ENCODE results near the gene PRH2.

The PRH2 gene

DNA sequence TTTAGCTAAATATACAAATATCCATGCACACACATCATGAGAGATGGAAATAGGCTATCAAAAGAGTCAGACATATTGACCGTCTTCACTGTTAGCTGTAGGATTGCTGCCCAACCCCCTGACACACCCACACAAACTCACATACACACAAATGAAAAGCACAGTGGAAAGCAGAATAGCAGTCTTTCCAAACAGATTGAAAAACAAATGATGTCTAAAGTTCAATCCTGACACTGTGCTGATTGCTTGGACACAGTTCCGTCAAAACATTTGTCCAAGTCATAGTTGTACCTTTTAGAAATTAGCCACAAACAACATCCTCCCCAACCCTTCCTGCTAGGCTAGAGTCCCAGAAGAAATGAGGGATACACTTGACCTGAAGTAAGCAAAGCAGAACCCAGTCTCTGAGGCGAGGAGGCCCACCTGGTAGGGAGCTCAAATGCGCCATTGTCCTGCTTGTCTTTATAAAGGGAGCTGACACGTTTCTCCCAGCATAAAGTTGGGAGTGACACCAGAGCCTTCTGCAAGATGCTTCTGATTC is at the start of gene PRH2:
PRH2 (plus strand) TSS at position 491 of the 541 bp plus-strand sequence; CDS start at position 529, 38 bp downstream.
- no peak within 1 kb of the TSS for H3K4me3 ChIP-seq (ENCODE audit: low read depth, low read length)
- TF ChIP-seq, protein P1, sequence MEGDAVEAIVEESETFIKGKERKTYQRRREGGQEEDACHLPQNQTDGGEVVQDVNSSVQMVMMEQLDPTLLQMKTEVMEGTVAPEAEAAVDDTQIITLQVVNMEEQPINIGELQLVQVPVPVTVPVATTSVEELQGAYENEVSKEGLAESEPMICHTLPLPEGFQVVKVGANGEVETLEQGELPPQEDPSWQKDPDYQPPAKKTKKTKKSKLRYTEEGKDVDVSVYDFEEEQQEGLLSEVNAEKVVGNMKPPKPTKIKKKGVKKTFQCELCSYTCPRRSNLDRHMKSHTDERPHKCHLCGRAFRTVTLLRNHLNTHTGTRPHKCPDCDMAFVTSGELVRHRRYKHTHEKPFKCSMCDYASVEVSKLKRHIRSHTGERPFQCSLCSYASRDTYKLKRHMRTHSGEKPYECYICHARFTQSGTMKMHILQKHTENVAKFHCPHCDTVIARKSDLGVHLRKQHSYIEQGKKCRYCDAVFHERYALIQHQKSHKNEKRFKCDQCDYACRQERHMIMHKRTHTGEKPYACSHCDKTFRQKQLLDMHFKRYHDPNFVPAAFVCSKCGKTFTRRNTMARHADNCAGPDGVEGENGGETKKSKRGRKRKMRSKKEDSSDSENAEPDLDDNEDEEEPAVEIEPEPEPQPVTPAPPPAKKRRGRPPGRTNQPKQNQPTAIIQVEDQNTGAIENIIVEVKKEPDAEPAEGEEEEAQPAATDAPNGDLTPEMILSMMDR (IDR thresholded peaks at IDR 0.05; ENCODE audit: control insufficient read depth, extremely low read depth, insufficient read depth): no peak
- no peak for DNase-seq (ENCODE audit: low read depth)

DNA sequence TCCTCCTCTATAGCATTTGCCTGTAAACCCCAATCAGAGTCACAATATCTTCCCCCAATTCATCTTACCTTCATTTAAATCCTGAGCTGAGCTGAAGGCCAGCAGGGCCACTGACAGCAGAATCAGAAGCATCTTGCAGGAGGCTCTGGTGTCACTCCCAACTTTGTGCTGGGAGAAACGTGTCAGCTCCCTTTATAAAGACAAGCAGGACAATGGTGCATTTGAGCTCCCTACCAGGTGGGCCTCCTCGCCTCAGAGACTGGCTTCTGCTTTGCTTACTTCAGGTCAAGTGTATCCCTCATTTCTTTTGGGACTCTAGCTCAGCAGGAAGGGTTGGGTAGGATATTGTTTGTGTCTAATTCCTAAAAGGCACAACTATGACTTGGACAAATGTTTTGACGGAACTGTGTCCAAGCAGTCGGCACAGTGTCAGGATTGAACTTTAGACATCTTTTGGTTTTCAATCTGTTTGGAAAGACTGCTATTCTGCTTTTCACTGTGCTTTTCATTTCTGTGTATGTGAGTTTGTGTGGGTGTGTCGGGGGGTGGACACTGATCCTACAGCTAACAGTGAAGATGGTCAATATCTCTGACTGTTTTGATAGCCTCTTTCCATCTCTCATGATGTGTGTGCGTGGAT is 44.8 kb upstream of the PRH2 start, which contains the start of gene PRH1:
PRH1 (minus strand) TSS at position 170 of the 640 bp plus-strand sequence; CDS start at position 132, 38 bp downstream.
- H3K4me3 ChIP-seq (ENCODE audit: low read depth, low read length): no peak within 1 kb of the TSS
- TF ChIP-seq, protein P1 (IDR thresholded peaks at IDR 0.05; ENCODE audit: control insufficient read depth, extremely low read depth, insufficient read depth): no peak
- no peak for DNase-seq (ENCODE audit: low read depth)

DNA sequence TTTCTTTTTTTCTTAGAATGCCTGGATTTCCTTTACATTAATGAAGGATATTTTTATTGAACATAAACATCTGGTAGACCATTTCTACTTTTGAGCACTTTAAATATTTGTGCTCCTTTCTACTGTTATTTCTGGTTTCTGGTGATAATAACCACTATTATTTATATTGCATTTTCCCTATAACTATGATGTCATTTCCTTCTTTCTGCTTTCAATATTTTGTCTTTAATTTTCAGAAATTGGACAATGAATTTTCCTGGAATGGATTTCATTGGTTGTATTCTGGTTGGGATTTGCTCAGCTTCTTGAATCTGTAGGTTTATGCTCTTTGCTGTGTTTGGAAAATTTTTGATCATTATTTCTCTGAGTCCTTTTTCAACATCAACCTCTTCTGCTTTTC is 39.8 kb upstream of the PRH2 start:
- TF ChIP-seq, protein P1 (IDR thresholded peaks at IDR 0.05; ENCODE audit: control insufficient read depth, extremely low read depth, insufficient read depth): no peak
- no peak for DNase-seq (ENCODE audit: low read depth)
- H3K4me3 ChIP-seq (ENCODE audit: low read depth, low read length): no peak overlapping the region

DNA sequence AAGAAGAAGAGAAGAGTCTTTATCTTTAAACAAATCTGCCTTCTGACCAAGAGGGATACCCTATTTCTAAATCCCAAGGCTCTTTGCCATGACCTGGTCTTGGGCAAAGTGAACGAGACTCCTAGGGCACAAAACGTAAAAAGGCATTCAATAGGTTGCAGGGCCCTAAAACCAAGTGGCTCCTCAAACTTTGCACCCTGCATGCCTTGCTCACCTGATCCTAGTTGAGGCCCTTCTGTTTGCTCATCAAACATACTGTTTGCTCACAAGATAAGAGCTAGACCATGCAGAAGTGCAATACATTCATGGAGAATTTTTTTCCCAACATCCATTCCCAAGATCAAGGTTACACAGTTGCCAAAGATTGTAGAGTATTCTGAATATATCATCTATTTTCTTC is 37.1 kb upstream of the PRH2 start:
- DNase-seq (ENCODE audit: low read depth): no peak
- TF ChIP-seq, protein P1 (IDR thresholded peaks at IDR 0.05; ENCODE audit: control insufficient read depth, extremely low read depth, insufficient read depth): no peak
- H3K4me3 ChIP-seq (ENCODE audit: low read depth, low read length): no peak overlapping the region

DNA sequence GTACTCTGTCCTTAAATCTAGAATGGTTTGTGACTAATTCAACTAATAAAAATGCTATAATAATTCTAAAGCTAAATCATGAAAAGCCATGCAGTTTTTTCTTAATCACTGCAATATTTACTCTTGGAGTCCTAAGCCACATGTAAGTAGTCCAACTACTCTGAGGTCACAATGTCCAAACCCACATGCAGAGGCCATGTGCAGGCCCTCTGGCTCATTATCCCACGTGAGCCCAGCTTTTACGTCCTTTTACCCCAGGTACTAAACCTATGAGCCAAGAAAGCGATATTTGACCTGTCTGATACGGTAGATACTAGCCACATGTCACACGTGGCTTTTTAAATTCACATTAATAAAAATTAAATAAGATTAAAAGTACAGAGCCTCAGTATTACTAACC is 32.2 kb upstream of the PRH2 start:
- TF ChIP-seq, protein P1 (IDR thresholded peaks at IDR 0.05; ENCODE audit: control insufficient read depth, extremely low read depth, insufficient read depth): no peak
- H3K4me3 ChIP-seq (ENCODE audit: low read depth, low read length): no peak overlapping the region
- DNase-seq (ENCODE audit: low read depth): no peak

DNA sequence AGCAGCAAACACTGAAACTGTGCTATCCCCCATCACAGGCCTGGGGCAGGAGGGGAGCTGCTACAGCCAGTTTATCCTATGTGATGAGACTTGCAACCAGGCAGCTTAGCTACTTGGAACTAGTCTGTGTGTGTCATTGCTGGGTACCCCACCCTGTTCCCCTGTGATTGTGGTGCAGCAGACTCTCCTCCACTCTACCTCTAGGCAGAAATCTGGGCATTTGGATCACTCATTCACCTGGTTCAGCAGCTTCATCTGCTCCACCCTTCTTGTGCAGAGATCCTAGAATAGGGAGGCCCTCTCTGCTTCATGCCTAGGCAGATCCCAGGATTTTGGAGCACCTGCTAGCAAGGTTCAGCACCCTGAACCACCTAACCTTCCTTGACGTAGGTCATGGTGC is 28.5 kb upstream of the PRH2 start:
- TF ChIP-seq, protein P1 (IDR thresholded peaks at IDR 0.05; ENCODE audit: control insufficient read depth, extremely low read depth, insufficient read depth): no peak
- no peak overlapping the region for H3K4me3 ChIP-seq (ENCODE audit: low read depth, low read length)
- DNase-seq (ENCODE audit: low read depth): no peak

DNA sequence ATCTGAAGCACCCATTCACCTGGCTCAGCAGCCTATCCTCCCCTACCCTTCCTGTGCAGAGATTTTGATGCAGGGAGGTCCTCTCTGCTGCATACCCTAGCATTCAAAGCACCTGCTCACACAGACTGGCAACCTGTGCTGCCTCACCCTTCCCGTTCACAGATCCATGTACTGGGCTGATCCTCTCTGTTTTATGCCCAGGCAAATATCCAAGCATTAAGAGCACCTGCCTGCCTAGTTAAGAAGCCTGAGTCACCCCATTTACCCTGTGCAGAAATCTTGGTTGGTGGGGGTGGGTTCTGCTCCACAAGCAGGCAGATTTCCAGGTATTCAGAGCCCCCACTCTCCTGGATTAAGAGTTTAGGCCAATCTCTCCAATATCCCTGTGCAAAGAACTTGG is 28.1 kb upstream of the PRH2 start:
- TF ChIP-seq, protein P1 (IDR thresholded peaks at IDR 0.05; ENCODE audit: control insufficient read depth, extremely low read depth, insufficient read depth): no peak
- no peak for DNase-seq (ENCODE audit: low read depth)
- no peak overlapping the region for H3K4me3 ChIP-seq (ENCODE audit: low read depth, low read length)
